A204.1 (cell line): ENCODE measurements around the gene PDSS1.

ENCODE experiments used
- FAIRE-seq: peaks from 2 replicates; lab custom pipeline; 2012; peaks lifted over from hg19 to GRCh38; lab: Jason Lieb, UNC

PDSS1 gene

GRCh38 chr10:26700884-26701630 lies 3.6 kb downstream of the PDSS1 start:
- FAIRE-seq: no peak

GRCh38 chr10:26703096-26703495 lies 5.6 kb downstream of the PDSS1 start:
- no peak for FAIRE-seq

- no peak for FAIRE-seq
Measured at GRCh38 chr10:26703974-26704373, 6.5 kb downstream of the PDSS1 start.

GRCh38 chr10:26706206-26706605 lies 8.7 kb downstream of the PDSS1 start:
- no peak for FAIRE-seq

GRCh38 chr10:26706936-26707335 lies 9.4 kb downstream of the PDSS1 start:
- no peak for FAIRE-seq

GRCh38 chr10:26711324-26711723 lies 13.8 kb downstream of the PDSS1 start:
- no peak for FAIRE-seq

GRCh38 chr10:26714415-26715136 lies 17.1 kb downstream of the PDSS1 start:
- FAIRE-seq: no peak

GRCh38 chr10:26715137-26715487 lies 17.6 kb downstream of the PDSS1 start:
- FAIRE-seq: no peak

GRCh38 chr10:26717476-26717875 lies 20.0 kb downstream of the PDSS1 start:
- FAIRE-seq: no peak

GRCh38 chr10:26721561-26721960 lies 24.1 kb downstream of the PDSS1 start:
- no peak for FAIRE-seq

GRCh38 chr10:26723016-26723415 lies 25.5 kb downstream of the PDSS1 start:
- no peak for FAIRE-seq

GRCh38 chr10:26725837-26726727 lies 28.6 kb downstream of the PDSS1 start:
- peak; percentile 91 for FAIRE-seq

GRCh38 chr10:26727005-26727404 lies 29.5 kb downstream of the PDSS1 start:
- FAIRE-seq: no peak

GRCh38 chr10:26728957-26729356 lies 31.5 kb downstream of the PDSS1 start:
- FAIRE-seq: no peak

GRCh38 chr10:26729395-26729794 lies 31.9 kb downstream of the PDSS1 start:
- no peak for FAIRE-seq

GRCh38 chr10:26730552-26730951 lies 33.1 kb downstream of the PDSS1 start:
- no peak for FAIRE-seq

GRCh38 chr10:26733750-26734568 lies 36.5 kb downstream of the PDSS1 start:
- FAIRE-seq: no peak

GRCh38 chr10:26735435-26735834 lies 37.9 kb downstream of the PDSS1 start:
- no peak for FAIRE-seq

GRCh38 chr10:26737730-26738129 lies 40.2 kb downstream of the PDSS1 start:
- FAIRE-seq: no peak

GRCh38 chr10:26738301-26738911 lies 40.9 kb downstream of the PDSS1 start:
- FAIRE-seq: no peak

GRCh38 chr10:26739071-26739631 lies 41.6 kb downstream of the PDSS1 start:
- FAIRE-seq: no peak
